MM.1S (cell line): ENCODE measurements around the gene USP32.

Source experiments
- DNase-seq: peaks from one replicate; pipeline ENCODE4 v3.0.0-alpha.2; 2015
- H2AFZ ChIP-seq: fragments of 300-600 bp; sonication (generic); 2 replicates; pipeline ENCODE4 v1.6.0; 2016; ENCODE audit warnings: antibody characterized with exemption, low read length
- H3F3A ChIP-seq: fragments of 300-600 bp; sonication (generic); 2 replicates; pipeline ENCODE4 v1.6.1; 2016; ENCODE audit warnings: mild to moderate bottlenecking, antibody characterized with exemption, low read length, moderate library complexity, mixed read lengths; ENCODE audit not compliant: insufficient read depth
- H3K27ac ChIP-seq: fragments of 300-600 bp; sonication (generic); 2 replicates; pipeline ENCODE4 v1.5.1; 2016; ENCODE audit warnings: mild to moderate bottlenecking, low read length
- H3K27me3 ChIP-seq: fragments of 300-600 bp; sonication (generic); replicated peaks from 2 replicates; pipeline ENCODE4 v1.6.0; 2016; ENCODE audit warnings: low read length; ENCODE audit not compliant: insufficient read depth
- H3K36me3 ChIP-seq: fragments of 300-600 bp; sonication (generic); replicated peaks from 2 replicates; pipeline ENCODE4 v1.6.1; 2016; ENCODE audit warnings: mild to moderate bottlenecking, low read length, mixed read lengths; ENCODE audit not compliant: insufficient read depth
- H3K4me1 ChIP-seq: fragments of 300-600 bp; sonication (generic); 2 replicates; pipeline ENCODE4 v1.6.1; 2016; ENCODE audit warnings: low read length, mixed read lengths
- H3K4me2 ChIP-seq: fragments of 300-600 bp; sonication (generic); 2 replicates; pipeline ENCODE4 v1.6.0; 2016; ENCODE audit warnings: low read depth, low read length
- H3K4me3 ChIP-seq: fragments of 300-600 bp; sonication (generic); 2 replicates; pipeline ENCODE4 v1.5.1; 2016; ENCODE audit warnings: low read length, mixed read lengths
- H3K79me2 ChIP-seq: fragments of 300-600 bp; sonication (generic); 2 replicates; pipeline ENCODE4 v1.6.1; 2016; ENCODE audit warnings: mixed run types, low read length, mixed read lengths
- H3K9ac ChIP-seq: fragments of 300-600 bp; sonication (generic); 2 replicates; pipeline ENCODE4 v1.6.1; 2016; ENCODE audit warnings: low read length, mixed read lengths
- H3K9me2 ChIP-seq: fragments of 300-600 bp; sonication (generic); replicated peaks from 2 replicates; pipeline ENCODE4 v1.6.1; 2016; ENCODE audit warnings: mild to moderate bottlenecking, low read length, mixed read lengths; ENCODE audit not compliant: insufficient read depth
- H3K9me3 ChIP-seq: fragments of 300-600 bp; sonication (generic); replicated peaks from 2 replicates; pipeline ENCODE4 v1.6.1; 2016; ENCODE audit warnings: mild to moderate bottlenecking, low read length, mixed read lengths; ENCODE audit not compliant: insufficient read depth
- H4K20me1 ChIP-seq: fragments of 300-600 bp; sonication (generic); 2 replicates; pipeline ENCODE4 v1.6.1; 2016; ENCODE audit warnings: mild to moderate bottlenecking, low read length, moderate library complexity, mixed read lengths; ENCODE audit not compliant: insufficient read depth
- CTCF ChIP-seq: fragments of 300-600 bp; sonication (generic); IDR thresholded peaks from 2 replicates; pipeline ENCODE4 v1.5.1; 2016; ENCODE audit warnings: antibody characterized with exemption, low read length, mixed read lengths
- EZH2 ChIP-seq: fragments of 300-600 bp; sonication (generic); optimal IDR thresholded peaks from 2 replicates; pipeline ENCODE3; 2017; ENCODE audit warnings: low read depth, mild to moderate bottlenecking, antibody characterized with exemption, low read length, mixed read lengths
- EZH2phosphoT487 ChIP-seq: fragments of 300-600 bp; sonication (generic); IDR thresholded peaks from 2 replicates; pipeline ENCODE4 v1.6.1; 2018; ENCODE audit warnings: antibody characterized with exemption, low read length

USP32 gene

DNA sequence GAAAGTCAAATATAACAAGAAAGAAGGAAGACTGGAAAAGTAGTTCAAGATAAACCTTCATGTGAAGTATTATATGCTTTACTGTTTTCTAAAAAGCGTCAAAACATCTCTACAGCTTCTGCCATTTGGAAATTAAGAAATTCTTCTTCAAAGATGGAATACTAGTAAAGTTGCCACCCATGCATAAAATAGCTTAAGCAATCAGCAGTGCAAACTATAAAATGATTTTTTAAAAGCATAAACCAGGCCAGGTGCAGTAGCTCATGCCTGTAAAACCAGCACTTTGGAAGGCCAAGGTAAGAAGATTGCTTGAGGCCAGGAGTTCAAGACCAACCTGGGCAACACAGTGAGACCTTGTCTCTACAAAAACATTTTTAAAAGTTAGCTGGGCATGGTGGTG is 68.2 kb downstream of the USP32 start:
- Histone ChIP-seq H3K4me1 (no peaks in the 10 kb centered on the region), H3K9me2 (no peaks in the 10 kb centered on the region), H3K79me2 (0 out of 2 replicates have a peak, but pooled peaks cover 3% of the 10 kb centered on the region), H3K4me3 (no peak overlapping the region), H4K20me1 (no peaks in the 10 kb centered on the region), H2AFZ (no peak overlapping the region), H3F3A (no peaks in the 10 kb centered on the region), H3K9ac (no peak overlapping the region), H3K9me3 (no peaks in the 10 kb centered on the region), H3K36me3 (no peaks in the 10 kb centered on the region), H3K27ac (no peak overlapping the region), H3K27me3 (no peaks in the 10 kb centered on the region), H3K4me2 (no peak overlapping the region)
- DNase-seq = no peak
- TF ChIP-seq EZH2 (no peak), EZH2phosphoT487 (no peak), CTCF (no peak)

- no peak for DNase-seq
- Histone ChIP-seq H3K27ac (no peak overlapping the region), H3K9me2 (no peaks in the 10 kb centered on the region), H4K20me1 (no peaks in the 10 kb centered on the region), H3K4me3 (no peak overlapping the region), H3F3A (no peaks in the 10 kb centered on the region), H3K9me3 (no peaks in the 10 kb centered on the region), H3K27me3 (no peaks in the 10 kb centered on the region), H2AFZ (no peak overlapping the region), H3K4me2 (no peak overlapping the region), H3K4me1 (no peaks in the 10 kb centered on the region), H3K79me2 (0 out of 2 replicates have a peak, but pooled peaks cover 3% of the 10 kb centered on the region), H3K36me3 (no peaks in the 10 kb centered on the region), H3K9ac (no peak overlapping the region)
- TF ChIP-seq EZH2 (no peak), CTCF (no peak), EZH2phosphoT487 (no peak)
Measured at GRCh38 chr17:60322056-60322387, 69.9 kb downstream of the USP32 start.

- no peaks in the 10 kb centered on the region for H3K27me3 ChIP-seq
- 0 out of 2 replicates have a peak, but pooled peaks cover 3% of the 10 kb centered on the region for H3K79me2 ChIP-seq
- no peaks in the 10 kb centered on the region for H3K9me2 ChIP-seq
- H3K9me3 ChIP-seq = no peaks in the 10 kb centered on the region
- H3K4me2 ChIP-seq = no peak overlapping the region
- no peaks in the 10 kb centered on the region for H3K4me1 ChIP-seq
- no peak overlapping the region for H3K27ac ChIP-seq
- no peaks in the 10 kb centered on the region for H3K36me3 ChIP-seq
- no peak for DNase-seq
- no peak overlapping the region for H2AFZ ChIP-seq
- TF ChIP-seq CTCF = no peak
- TF ChIP-seq EZH2 = no peak
- TF ChIP-seq EZH2phosphoT487 = no peak
- no peaks in the 10 kb centered on the region for H4K20me1 ChIP-seq
- no peaks in the 10 kb centered on the region for H3F3A ChIP-seq
- H3K9ac ChIP-seq = no peak overlapping the region
- no peak overlapping the region for H3K4me3 ChIP-seq
Measured at GRCh38 chr17:60321336-60322055, 70.4 kb downstream of the USP32 start.
